CD4-positive, alpha-beta T cell (primary cell): ENCODE measurements around the gene NEURL2. TPM values are rescaled to one million over a fixed set of nuclear protein-coding genes. Genes with fewer than 3 reads are reported as not detected.

ENCODE experiments used
- ATAC-seq: fragments of 200-7000 bp; cut with Tn5 transposase; one replicate; pipeline ENCODE4 v1.10.0; 2022; ENCODE audit warnings: mild to moderate bottlenecking; ENCODE audit not compliant: poor library complexity
- CTCF ChIA-PET: fragments of 350-600 bp; sonication (Branson Sonifier 250); formaldehyde crosslinking; loops from one replicate; lab custom pipeline; 2021; ENCODE audit warnings: antibody characterized with exemption, inconsistent platforms; lab: Charles Lee
- POLR2A ChIA-PET: fragments of 350-600 bp; sonication (Branson Sonifier 250); formaldehyde crosslinking; loops from one replicate; lab custom pipeline; 2021; ENCODE audit warnings: antibody characterized with exemption, inconsistent platforms; lab: Charles Lee
- DNase-seq, 14 experiments: peaks; one replicate each; pipeline ENCODE4 v3.0.0-alpha.2; 2013 to 2020; ENCODE audit warnings: mixed read lengths in 2 of 14
- H3K27ac ChIP-seq, 2 donors: one replicate each; pipeline versions ENCODE4 v1.5.1 to v1.7.0; 2013; ENCODE audit warnings: low read length in 2 of 2, low read depth in 1 of 2, mild to moderate bottlenecking in 1 of 2
- H3K27me3 ChIP-seq, 2 experiments: 1 replicate in 1 of 2; 2 replicates in 1 of 2; pipeline versions ENCODE4 v1.6.1 to v1.7.0; 2013; ENCODE audit warnings: low read length in 2 of 2, control low read depth in 1 of 2, mild to moderate bottlenecking in 1 of 2, moderate library complexity in 1 of 2; ENCODE audit not compliant: insufficient read depth in 2 of 2, control insufficient read depth in 1 of 2
- H3K36me3 ChIP-seq: one replicate; pipeline ENCODE4 v1.6.1; 2013; ENCODE audit warnings: low read length, control low read depth; ENCODE audit not compliant: insufficient read depth
- H3K4me1 ChIP-seq: one replicate; pipeline ENCODE4 v1.6.1; 2013; ENCODE audit warnings: low read length, control low read depth; ENCODE audit not compliant: insufficient read depth
- H3K4me3 ChIP-seq: one replicate; pipeline ENCODE4 v1.5.1; 2013; ENCODE audit warnings: mild to moderate bottlenecking, low read length, moderate library complexity
- H3K9me3 ChIP-seq, 2 experiments: 1 replicate in 1 of 2; 2 replicates in 1 of 2; pipeline versions ENCODE4 v1.6.1 to v1.7.0; 2013; ENCODE audit warnings: low read length in 2 of 2, mild to moderate bottlenecking in 2 of 2, control low read depth in 1 of 2, moderate library complexity in 1 of 2; ENCODE audit not compliant: control insufficient read depth in 1 of 2, insufficient read depth in 1 of 2
- H3K27ac Mint-ChIP-seq: one replicate; pipeline ENCODE4 v1.8.0; 2020; ENCODE audit warnings: mixed read lengths
- H3K27me3 Mint-ChIP-seq: one replicate; pipeline ENCODE4 v1.8.0; 2021; ENCODE audit warnings: mixed read lengths
- H3K36me3 Mint-ChIP-seq: one replicate; pipeline ENCODE4 v1.8.0; 2021; ENCODE audit warnings: low read depth, mixed read lengths
- H3K4me1 Mint-ChIP-seq: one replicate; pipeline ENCODE4 v1.8.0; 2021; ENCODE audit warnings: low read depth, mixed read lengths
- H3K4me3 Mint-ChIP-seq: one replicate; pipeline ENCODE4 v1.8.0; 2020; ENCODE audit warnings: mild to moderate bottlenecking, mixed read lengths
- H3K9me3 Mint-ChIP-seq: one replicate; pipeline ENCODE4 v1.8.0; 2020; ENCODE audit warnings: mixed read lengths
- intact Hi-C, 2 experiments: fragments of 100-400 bp; cut with DNase I in 1 of 2; cut with micrococcal nuclease in 1 of 2; formaldehyde crosslinking; loops; one replicate each; pipeline versions ENCODE4 v1.15.1 to v1.9.0; 2023 to 2025; cut with DNase I, micrococcal nuclease
- total RNA-seq, 174 experiments: library from RNA in 2 of 174; stranded (reverse) in 2 of 174; gene quantifications; one replicate each; pipeline ENCODE4 v1.2.3 and lab custom pipeline; 2021 to 2026
- TF ChIP-seq, protein P1 (sequence below): fragments of 200-600 bp; IDR thresholded peaks from one replicate; pipeline ENCODE4 v1.8.0; 2022; ENCODE audit warnings: antibody characterized with exemption, mild to moderate bottlenecking

The NEURL2 gene
- total RNA-seq, 2 experiments from 2014 or later: 1.5 to 2.5 TPM

DNA sequence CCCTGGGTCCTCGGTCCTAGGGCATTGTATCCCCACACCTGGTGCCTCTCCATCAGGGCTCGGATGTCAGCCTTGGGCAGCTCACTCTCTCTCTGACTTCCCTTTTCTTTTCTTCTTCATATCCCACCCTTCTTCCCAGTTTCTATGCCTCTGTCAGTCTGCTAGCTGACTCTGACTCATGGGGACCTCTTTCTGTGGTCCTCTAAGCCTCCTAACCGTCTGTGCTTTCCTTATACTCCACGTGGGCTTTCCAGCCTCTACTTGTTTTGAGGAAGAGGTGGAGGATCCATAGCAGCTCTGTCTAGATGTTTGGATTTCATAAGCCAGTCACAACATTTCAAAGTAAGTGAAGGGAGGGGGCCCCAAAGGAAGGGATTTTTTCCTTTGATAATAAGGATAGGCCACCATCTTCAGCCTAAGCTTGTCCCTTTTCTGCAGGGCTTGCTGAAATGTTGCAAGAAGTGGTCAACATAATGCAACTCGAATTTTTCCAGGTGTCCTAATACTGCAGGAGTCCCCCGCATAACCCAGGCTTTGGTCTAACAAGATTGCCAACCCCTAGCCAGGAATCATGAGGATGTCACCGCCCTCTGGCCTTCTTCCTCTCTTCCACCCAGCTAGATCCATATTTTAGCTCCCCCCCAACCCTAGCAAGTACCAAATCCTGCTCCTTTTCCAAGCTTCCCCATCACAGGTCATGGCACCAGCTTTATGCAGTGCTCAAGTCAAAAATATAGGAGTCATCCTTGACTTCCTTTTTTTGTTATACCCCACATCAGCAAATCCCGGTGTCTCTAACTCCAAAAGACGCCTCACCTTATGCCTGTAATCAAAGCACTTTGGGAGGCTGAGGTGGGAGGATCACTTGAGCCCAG is 29.7 kb upstream of the NEURL2 start:
- no peak overlapping the region for H3K27ac Mint-ChIP-seq

DNA sequence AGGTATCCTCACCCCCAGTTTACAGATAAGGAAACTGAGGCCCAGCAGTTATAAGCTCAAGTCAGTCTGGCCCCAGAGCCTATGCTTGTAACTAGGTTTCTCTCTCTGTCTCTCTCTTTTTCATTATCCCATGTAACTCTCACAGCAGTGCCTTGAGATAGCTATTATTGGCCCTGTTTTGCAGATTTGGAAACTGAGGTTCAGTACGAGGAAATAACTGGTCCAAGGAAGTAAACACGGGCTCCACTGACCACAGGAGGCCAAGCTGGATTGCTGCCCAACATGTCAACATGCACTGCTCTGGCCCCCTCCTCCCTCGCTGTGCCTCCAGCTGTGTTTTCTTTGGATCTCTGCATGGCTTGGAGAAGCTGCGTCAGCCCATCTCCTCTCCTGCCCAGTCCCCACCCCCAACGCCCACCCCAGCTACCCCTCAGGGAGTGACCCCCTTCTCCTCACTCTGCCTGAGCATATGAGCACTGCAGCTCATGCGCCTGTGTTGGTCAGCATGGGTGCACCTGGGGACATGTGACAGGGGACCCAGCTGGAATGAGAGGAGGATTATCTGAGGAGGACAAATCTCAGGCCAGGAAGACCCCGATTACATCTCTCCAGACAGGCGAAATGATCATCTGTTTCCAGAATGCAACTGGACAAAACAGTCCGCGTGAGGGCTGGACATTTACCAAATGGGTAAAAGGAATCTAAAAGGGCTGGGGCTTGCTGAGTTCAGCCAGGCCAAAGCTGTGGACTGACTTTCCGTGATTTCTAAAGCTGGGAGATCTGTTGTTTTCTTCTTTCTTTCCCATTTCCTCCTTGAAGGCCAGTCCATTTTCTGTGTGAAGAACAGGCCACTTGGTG is 28.8 kb upstream of the NEURL2 start:
- Histone ChIP-seq H3K27ac (no peak overlapping the region), H3K4me1 (peaks cover 3% of the 10 kb centered on the region), H3K27me3 (peaks cover 5 to 9% of the 10 kb centered on the region in 2 experiments), H3K36me3 (no peaks in the 10 kb centered on the region), H3K9me3 (no peaks in the 10 kb centered on the region), H3K4me3 (no peak overlapping the region)
- ATAC-seq (no peak), DNase-seq (no peak)
- ChIA-PET POLR2A (interaction anchor here (1.4 to 2.9 kb wide), 2 partner anchors 15 to 29 kb away, joined by 5 to 11 read pairs; partner anchors contain the start of genes CTSA, NEURL2 and PCIF1), CTCF (no interaction called here)
- Mint-ChIP-seq H3K27ac (no peak overlapping the region), H3K9me3 (no peaks in the 10 kb centered on the region), H3K27me3 (peaks cover 32% of the 10 kb centered on the region), H3K4me3 (no peak overlapping the region), H3K4me1 (peaks cover 4% of the 10 kb centered on the region), H3K36me3 (no peaks in the 10 kb centered on the region)
- intact Hi-C loops: no loop called here
- TF ChIP-seq, protein P1, sequence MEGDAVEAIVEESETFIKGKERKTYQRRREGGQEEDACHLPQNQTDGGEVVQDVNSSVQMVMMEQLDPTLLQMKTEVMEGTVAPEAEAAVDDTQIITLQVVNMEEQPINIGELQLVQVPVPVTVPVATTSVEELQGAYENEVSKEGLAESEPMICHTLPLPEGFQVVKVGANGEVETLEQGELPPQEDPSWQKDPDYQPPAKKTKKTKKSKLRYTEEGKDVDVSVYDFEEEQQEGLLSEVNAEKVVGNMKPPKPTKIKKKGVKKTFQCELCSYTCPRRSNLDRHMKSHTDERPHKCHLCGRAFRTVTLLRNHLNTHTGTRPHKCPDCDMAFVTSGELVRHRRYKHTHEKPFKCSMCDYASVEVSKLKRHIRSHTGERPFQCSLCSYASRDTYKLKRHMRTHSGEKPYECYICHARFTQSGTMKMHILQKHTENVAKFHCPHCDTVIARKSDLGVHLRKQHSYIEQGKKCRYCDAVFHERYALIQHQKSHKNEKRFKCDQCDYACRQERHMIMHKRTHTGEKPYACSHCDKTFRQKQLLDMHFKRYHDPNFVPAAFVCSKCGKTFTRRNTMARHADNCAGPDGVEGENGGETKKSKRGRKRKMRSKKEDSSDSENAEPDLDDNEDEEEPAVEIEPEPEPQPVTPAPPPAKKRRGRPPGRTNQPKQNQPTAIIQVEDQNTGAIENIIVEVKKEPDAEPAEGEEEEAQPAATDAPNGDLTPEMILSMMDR: no peak

More for the DNA sequence above, 29.7 kb upstream of the NEURL2 start:
- no peaks in the 10 kb centered on the region for H3K36me3 Mint-ChIP-seq
- intact Hi-C loops: no loop called here
- H3K27me3 Mint-ChIP-seq: peaks cover 32% of the 10 kb centered on the region
- peaks cover 4% of the 10 kb centered on the region for H3K4me1 Mint-ChIP-seq
- CTCF ChIA-PET: interaction anchor here (0.5 kb wide), 1 partner anchor 21 kb away, joined by 3 read pairs; no protein-coding TSS in a partner anchor
- Histone ChIP-seq H3K4me1 (peaks cover 3% of the 10 kb centered on the region), H3K9me3 (no peaks in the 10 kb centered on the region), H3K36me3 (no peaks in the 10 kb centered on the region), H3K27me3 (peaks cover 5 to 9% of the 10 kb centered on the region in 2 experiments), H3K27ac (no peak overlapping the region), H3K4me3 (no peak overlapping the region)
- no peak for DNase-seq
- H3K4me3 Mint-ChIP-seq: no peak overlapping the region
- no peaks in the 10 kb centered on the region for H3K9me3 Mint-ChIP-seq
- ATAC-seq: no peak
- POLR2A ChIA-PET: interaction anchor here (1.4 to 2.9 kb wide), 2 partner anchors 14 to 30 kb away, joined by 5 to 11 read pairs; partner anchors contain the start of genes CTSA, NEURL2 and PCIF1
- TF ChIP-seq, protein P1: no peak

DNA sequence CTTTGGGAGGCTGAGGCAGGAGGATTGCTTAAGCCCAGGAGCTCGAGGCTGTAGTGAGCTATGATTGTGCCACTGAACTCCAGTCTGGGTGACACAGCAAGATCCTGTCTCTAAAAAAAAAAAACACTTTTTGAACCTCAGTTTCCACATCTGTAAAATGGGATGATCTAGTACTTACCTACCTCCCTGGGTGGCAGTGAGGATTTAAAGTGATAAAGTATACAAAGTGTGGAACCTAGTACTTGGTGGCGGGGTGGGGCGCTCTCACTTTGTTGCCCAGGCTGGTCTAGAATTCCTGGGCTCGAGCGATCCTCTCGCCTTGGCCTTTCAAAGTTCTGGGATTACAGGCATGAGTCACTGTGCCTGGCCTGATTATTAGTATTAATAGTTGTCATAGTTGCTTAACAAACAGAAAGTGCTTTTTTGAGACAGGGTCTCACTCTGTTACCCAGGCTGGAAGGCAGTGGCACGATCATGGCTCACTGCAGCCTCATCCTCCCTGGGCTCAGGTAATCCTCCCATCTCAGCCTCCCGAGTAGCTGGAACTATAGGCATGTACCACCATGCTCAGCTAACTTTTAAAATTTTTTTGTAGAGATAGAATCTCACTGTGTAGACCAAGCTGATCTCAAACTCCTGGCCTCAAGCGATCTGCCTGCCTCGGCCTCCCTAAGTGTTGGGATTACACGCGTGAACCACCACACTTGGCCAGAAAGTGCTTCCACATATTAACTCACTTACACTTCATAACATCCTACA is 27.9 kb upstream of the NEURL2 start:
- H3K36me3 Mint-ChIP-seq: no peaks in the 10 kb centered on the region
- H3K4me3 Mint-ChIP-seq: no peak overlapping the region
- peaks cover 40% of the 10 kb centered on the region for H3K27me3 Mint-ChIP-seq
- ChIA-PET CTCF (interaction anchor here (1.0 kb wide), 1 partner anchor 15 kb away, joined by 3 read pairs; no protein-coding TSS in a partner anchor), POLR2A (interaction anchor here (2.9 kb wide), 1 partner anchor 15 kb away, joined by 11 read pairs; the partner anchor contains the start of gene PCIF1)
- Histone ChIP-seq H3K27ac (no peak overlapping the region), H3K4me3 (no peak overlapping the region), H3K36me3 (no peaks in the 10 kb centered on the region), H3K9me3 (no peaks in the 10 kb centered on the region), H3K27me3 (peaks cover 5 to 15% of the 10 kb centered on the region in 2 experiments), H3K4me1 (no peaks in the 10 kb centered on the region)
- intact Hi-C loops: no loop called here
- H3K4me1 Mint-ChIP-seq: no peaks in the 10 kb centered on the region
- TF ChIP-seq, protein P1: no peak
- no peak for DNase-seq
- H3K27ac Mint-ChIP-seq: no peak overlapping the region
- no peaks in the 10 kb centered on the region for H3K9me3 Mint-ChIP-seq
- ATAC-seq: no peak
